ENCODE results near the gene SYNGR3. TPM values are rescaled to one million over a fixed set of nuclear protein-coding genes. Genes with fewer than 3 reads are reported as not detected.

The SYNGR3 gene
- total RNA-seq, 1 experiment from 2014 or later: 15.2 TPM

- in situ Hi-C loops (cut with HindIII; ENCODE audit: low pct_unique_long_range_greater_than_20kb, low sequenced_read_pairs) (no loop called here), intact Hi-C loops (cut with micrococcal nuclease; ENCODE audit: unreplicated experiment) (no loop called here)
- 0 out of 2 replicates have a peak, but pooled peaks cover 2% of the 10 kb centered on the region for H3K4me1 ChIP-seq (ENCODE audit: control insufficient read depth, insufficient read depth, low read length)
- H3K27ac ChIP-seq (ENCODE audit: low read length): no peak overlapping the region
- no peaks in the 10 kb centered on the region for H3K27me3 ChIP-seq (ENCODE audit: control insufficient read depth, insufficient read depth, low read length)
- H3K4me3 ChIP-seq (ENCODE audit: low read depth in 2 of 2, low read length in 2 of 2): no peak overlapping the region
- ATAC-seq (no peak), DNase-seq (ENCODE audit: low read depth, low spot score) (no peak)
- peaks cover 11% of the 10 kb centered on the region for H3K36me3 ChIP-seq (ENCODE audit: control insufficient read depth, insufficient read depth, low read length)
- TF ChIP-seq TCF7L2 (IDR thresholded peaks at IDR 0.05; ENCODE audit: low read depth, low read length): no peak
- no peak for TF ChIP-seq CTCF (IDR thresholded peaks at IDR 0.05)
- no peak for TF ChIP-seq POLR2AphosphoS5 (IDR thresholded peaks at IDR 0.05; ENCODE audit: low read depth, low read length)
- no peak for TF ChIP-seq SIN3A (IDR thresholded peaks at IDR 0.05; ENCODE audit: borderline replicate concordance, insufficient read depth, low read depth, low read length)
- TF ChIP-seq REST (IDR thresholded peaks at IDR 0.05; ENCODE audit: insufficient read depth in 1 of 2, low read depth in 2 of 2, low read length in 1 of 2): no peak
- BruUV-seq (replicated peaks): no TSS peak
- H3K9me3 ChIP-seq (ENCODE audit: control insufficient read depth, insufficient read depth, low read depth, low read length): no peaks in the 10 kb centered on the region
- ChIA-PET POLR2A (no interaction called here), CTCF (interaction anchor here (0.5 kb wide), 1 partner anchor 88 kb away, joined by 4 read pairs; no protein-coding TSS in a partner anchor)
Measured at GRCh38 chr16:1968146-1968953, 21.4 kb upstream of the SYNGR3 start.

- CTCF ChIA-PET: interaction anchor here (0.6 kb wide), 1 partner anchor 108 kb away, joined by 3 read pairs; no protein-coding TSS in a partner anchor
- POLR2A ChIA-PET: no interaction called here
- BruUV-seq (replicated peaks): no TSS peak
- no peaks in the 10 kb centered on the region; the same call in 1 of the 2 replicates for H3K36me3 ChIP-seq (ENCODE audit: control insufficient read depth, insufficient read depth, low read length)
- DNase-seq (ENCODE audit: low read depth, low spot score): no peak
- TF ChIP-seq POLR2AphosphoS5 (IDR thresholded peaks at IDR 0.05; ENCODE audit: low read depth, low read length): peak; percentile 92
- 0 out of 4 replicates have a peak, but pooled peaks of 1 of the 2 experiments have one; percentile 64 for TF ChIP-seq REST (IDR thresholded peaks at IDR 0.05; ENCODE audit: insufficient read depth in 1 of 2, low read depth in 2 of 2, low read length in 1 of 2)
- TF ChIP-seq CTCF (IDR thresholded peaks at IDR 0.05): no peak
- TF ChIP-seq TCF7L2 (IDR thresholded peaks at IDR 0.05; ENCODE audit: low read depth, low read length): peak; percentile 62; the same call in 1 of the 2 replicates
- peak; percentile 92 for TF ChIP-seq SIN3A (IDR thresholded peaks at IDR 0.05; ENCODE audit: borderline replicate concordance, insufficient read depth, low read depth, low read length)
- no peaks in the 10 kb centered on the region for H3K27me3 ChIP-seq (ENCODE audit: control insufficient read depth, insufficient read depth, low read length)
- no peaks in the 10 kb centered on the region for H3K9me3 ChIP-seq (ENCODE audit: control insufficient read depth, insufficient read depth, low read depth, low read length)
- in situ Hi-C loops (cut with HindIII; ENCODE audit: low pct_unique_long_range_greater_than_20kb, low sequenced_read_pairs): no loop called here
- peak; percentile 93 for ATAC-seq
- H3K4me3 ChIP-seq (ENCODE audit: low read depth in 2 of 2, low read length in 2 of 2): peak within 1 kb of the TSS; percentile 90 to 96
- intact Hi-C loops (cut with micrococcal nuclease; ENCODE audit: unreplicated experiment): no loop called here
- 0 out of 2 replicates have a peak, but pooled peaks cover 4% of the 10 kb centered on the region for H3K4me1 ChIP-seq (ENCODE audit: control insufficient read depth, insufficient read depth, low read length)
- H3K27ac ChIP-seq (ENCODE audit: low read length): peak within 1 kb of the TSS; percentile 87
Measured at GRCh38 chr16:1971796-1972489, 17.8 kb upstream of the SYNGR3 start, which contains the start of gene TBL3. Gene TBL3, plus strand, starts transcription at chr16:1972053. Its CDS starts 112 bp downstream, at chr16:1972165.
